RWPE1 (cell line): ENCODE measurements around the gene CASTOR1.

Experiments
- CTCF ChIA-PET: fragments of 350-600 bp; sonication (Branson Sonifier 250); formaldehyde crosslinking; extraction: SDS; loops from one replicate; lab custom pipeline; 2021; lab: Yijun Ruan, JAX
- POLR2A ChIA-PET: fragments of 400-600 bp; formaldehyde crosslinking; extraction: SDS; loops from one replicate; lab custom pipeline; 2020; ENCODE audit warnings: antibody characterized with exemption; ENCODE audit not compliant: low non-redundant PET; lab: Yijun Ruan, JAX
- DNase-seq: peaks from one replicate; pipeline ENCODE4 v3.0.0; 2012; ENCODE audit warnings: low spot score
- H3K27ac ChIP-seq: fragments of 450-650 bp; 2 replicates; pipeline ENCODE4 v1.5.1; 2017
- TF ChIP-seq, protein P1 (sequence below): fragments of 450-650 bp; conservative IDR thresholded peaks from 2 replicates; pipeline ENCODE4 v1.5.1; 2017; ENCODE audit warnings: low read depth, mild to moderate bottlenecking

The CASTOR1 gene

DNA sequence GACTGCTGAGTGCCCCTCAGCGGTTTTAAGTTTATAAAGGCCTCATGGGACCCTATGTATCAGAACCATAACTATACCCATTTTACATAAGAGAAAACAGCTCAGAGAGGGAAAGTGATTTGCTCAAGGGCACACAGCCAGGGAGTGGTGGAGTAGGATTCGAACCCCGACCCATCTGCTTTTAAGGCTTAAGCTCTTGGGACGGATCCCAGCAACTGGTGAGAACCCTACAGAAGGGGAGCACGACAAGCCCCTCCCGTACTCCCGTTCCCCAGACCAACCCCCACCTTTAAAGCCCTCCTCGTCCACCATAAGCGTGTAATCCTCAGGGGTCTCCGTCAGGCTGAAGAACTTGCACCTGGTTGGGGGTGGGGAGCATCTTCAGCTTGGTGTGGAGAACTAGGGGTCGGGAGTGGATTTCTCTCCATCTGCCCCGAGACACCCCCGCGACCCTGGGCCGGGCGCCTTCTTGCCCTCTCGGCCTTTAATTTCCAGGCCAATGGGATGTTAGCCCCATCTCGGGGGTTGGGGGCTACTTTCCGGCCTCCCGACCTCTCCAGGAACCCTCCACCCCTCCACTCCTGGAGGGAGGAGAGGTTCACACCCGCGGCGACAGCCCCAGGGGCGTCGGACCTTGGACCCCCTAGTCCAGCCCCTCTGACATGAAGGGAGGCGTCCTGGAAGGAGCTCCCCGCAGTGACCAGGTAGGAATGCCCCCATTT is 725 bp downstream of the CASTOR1 start:
- TF ChIP-seq, protein P1, sequence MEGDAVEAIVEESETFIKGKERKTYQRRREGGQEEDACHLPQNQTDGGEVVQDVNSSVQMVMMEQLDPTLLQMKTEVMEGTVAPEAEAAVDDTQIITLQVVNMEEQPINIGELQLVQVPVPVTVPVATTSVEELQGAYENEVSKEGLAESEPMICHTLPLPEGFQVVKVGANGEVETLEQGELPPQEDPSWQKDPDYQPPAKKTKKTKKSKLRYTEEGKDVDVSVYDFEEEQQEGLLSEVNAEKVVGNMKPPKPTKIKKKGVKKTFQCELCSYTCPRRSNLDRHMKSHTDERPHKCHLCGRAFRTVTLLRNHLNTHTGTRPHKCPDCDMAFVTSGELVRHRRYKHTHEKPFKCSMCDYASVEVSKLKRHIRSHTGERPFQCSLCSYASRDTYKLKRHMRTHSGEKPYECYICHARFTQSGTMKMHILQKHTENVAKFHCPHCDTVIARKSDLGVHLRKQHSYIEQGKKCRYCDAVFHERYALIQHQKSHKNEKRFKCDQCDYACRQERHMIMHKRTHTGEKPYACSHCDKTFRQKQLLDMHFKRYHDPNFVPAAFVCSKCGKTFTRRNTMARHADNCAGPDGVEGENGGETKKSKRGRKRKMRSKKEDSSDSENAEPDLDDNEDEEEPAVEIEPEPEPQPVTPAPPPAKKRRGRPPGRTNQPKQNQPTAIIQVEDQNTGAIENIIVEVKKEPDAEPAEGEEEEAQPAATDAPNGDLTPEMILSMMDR: no peak
- DNase-seq: no peak
- peak overlapping the region; percentile 95 for H3K27ac ChIP-seq
- ChIA-PET CTCF (interaction anchor here (0.6 to 2.0 kb wide), 14 partner anchors 9 to 160 kb away, joined by 3 to 17 read pairs (median 4); partner anchors contain the start of genes RNF215 and TBC1D10A), POLR2A (interaction anchor here (0.6 kb wide), 1 partner anchor 88 kb away, joined by 6 read pairs; no protein-coding TSS in a partner anchor)

DNA sequence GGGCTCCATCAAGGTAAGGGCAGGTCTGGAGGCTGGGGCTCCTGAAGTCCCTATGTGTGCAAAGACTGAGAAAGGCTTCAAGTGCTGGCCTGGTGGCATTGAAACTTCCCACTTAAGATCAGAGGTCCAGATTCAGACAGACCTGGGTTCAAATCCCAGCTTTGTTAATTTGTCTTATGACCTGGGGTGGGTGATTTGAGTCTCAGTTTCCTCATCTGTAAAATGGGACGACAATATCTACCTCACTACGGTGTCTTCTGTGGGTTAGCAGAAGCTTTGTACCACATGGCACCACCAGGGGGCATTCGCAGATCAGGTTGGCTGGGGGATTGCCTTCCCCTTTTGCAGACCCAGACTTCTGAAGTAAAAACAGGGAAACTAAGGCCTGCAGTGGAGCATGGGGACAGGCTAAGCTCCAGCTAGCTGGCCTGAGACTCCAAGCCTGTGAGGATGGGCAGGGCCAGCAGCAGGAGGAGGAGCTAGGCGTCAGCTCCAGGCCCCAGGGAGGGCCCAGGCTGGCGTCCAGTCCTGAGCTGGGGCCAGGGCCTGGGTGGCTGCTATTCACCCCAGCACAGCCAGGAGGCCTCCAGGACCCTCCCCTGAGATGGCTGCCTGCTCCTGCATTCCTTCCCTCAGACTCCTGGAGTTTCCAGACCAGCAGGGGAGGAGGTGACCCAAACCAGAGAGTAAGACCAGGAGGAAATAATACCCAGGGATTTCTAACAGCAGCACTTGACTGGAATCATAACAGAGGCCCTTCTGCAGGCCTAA is 1.5 kb downstream of the CASTOR1 start:
- TF ChIP-seq, protein P1: peak; percentile 79
- peak; percentile 65 for DNase-seq
- POLR2A ChIA-PET: no interaction called here
- peak overlapping the region; percentile 95 for H3K27ac ChIP-seq
- CTCF ChIA-PET: interaction anchor here (0.5 to 2.0 kb wide), 17 partner anchors 10 to 179 kb away, joined by 3 to 17 read pairs (median 4); partner anchors contain the start of genes RNF215 and TBC1D10A

DNA sequence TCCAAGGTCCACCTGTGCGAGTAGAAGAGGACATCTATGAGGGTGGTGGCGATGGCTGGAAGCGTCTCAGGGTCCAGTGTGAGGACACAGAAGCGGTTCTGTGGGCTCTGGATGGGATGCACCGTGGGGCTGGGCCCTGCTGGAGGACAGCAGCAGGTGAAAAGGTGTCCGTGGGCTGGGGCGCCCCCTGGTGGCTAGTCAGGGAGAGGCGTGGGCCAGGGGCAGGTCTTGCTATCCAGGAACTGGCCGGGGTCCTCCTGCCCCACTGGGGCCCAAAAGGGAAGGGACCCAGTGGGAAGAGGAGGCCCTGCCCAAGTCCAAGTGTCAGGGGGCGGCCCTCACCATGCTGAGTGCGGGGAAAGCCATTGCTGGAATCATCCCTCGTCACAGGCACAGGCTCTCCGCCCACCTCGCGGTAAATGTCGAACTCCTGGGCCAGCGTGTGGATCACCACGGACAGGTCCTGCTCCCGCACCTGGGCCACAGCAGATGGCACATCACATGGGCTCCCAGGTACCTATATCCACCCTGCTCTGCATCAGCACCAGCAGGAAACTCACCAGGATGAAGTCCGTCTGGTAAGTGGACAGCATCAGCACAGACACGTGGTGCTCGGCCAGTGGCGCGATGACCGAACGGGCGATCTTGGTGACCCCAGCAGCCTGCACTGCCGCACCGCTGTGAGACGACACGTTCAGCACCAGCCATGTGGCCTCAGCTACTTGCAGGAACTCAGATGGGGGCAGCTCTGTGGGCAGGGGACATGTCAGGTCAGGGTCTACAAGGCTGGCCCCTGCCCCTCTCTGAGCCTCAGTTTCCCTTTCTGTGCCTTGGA is 2.3 kb downstream of the CASTOR1 start:
- ChIA-PET POLR2A (no interaction called here), CTCF (interaction anchor here (0.5 to 2.0 kb wide), 16 partner anchors 15 to 608 kb away, joined by 3 to 17 read pairs (median 4); partner anchors contain the start of genes RNF215 and TBC1D10A)
- DNase-seq: no peak
- TF ChIP-seq, protein P1: peak; percentile 88
- peak overlapping the region; percentile 95 for H3K27ac ChIP-seq

DNA sequence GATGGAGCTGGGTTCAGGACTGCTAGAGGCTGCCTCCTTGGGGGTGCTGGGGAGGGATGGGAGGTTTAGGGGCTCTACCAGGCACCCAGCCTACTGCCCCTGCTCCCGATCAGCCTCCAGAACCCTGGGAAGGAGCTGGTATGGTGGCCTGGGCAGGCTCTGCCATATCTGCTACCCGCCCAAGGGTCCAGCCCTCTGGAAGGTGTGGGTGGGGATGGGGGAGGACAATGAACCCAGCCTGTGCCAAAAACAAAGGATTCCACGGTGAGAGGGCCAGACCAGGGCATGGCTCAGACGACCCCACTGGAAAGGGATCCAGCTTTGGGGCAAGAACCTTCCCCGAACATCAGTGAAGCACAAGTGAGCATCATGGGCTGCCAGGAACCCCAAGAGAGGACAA is 3.0 kb downstream of the CASTOR1 start:
- ChIA-PET CTCF (interaction anchor here (0.6 to 1.8 kb wide), 3 partner anchors 23 to 608 kb away, joined by 3 to 6 read pairs (median 4); no protein-coding TSS in a partner anchor), POLR2A (no interaction called here)
- DNase-seq: no peak
- peak overlapping the region; percentile 95; the same call in 1 of the 2 replicates for H3K27ac ChIP-seq
- TF ChIP-seq, protein P1: no peak

DNA sequence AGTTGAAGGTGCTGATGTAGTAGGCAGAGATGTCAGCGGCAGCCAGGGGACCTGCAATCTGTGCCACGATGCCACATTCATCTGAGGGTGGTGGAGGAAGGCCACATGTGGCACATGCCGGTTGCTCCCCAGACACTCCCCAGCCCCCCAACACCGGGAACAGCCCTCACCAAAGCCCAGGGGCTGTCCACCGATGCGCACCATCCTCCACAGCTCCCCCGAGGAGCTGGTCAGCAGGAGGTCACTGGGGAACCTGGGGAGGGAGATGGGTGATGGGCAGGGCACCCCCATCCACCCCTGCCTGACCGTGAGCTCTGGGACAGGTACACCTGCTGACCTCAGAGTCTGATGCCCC is 3.5 kb downstream of the CASTOR1 start:
- CTCF ChIA-PET: interaction anchor here (0.6 to 1.8 kb wide), 2 partner anchors 22 to 107 kb away, joined by 3 to 6 read pairs; no protein-coding TSS in a partner anchor
- 0 out of 2 replicates have a peak overlapping the region, but pooled peaks have one; percentile 95 for H3K27ac ChIP-seq
- TF ChIP-seq, protein P1: no peak
- no peak for DNase-seq
- POLR2A ChIA-PET: no interaction called here
